Measurements from ENCODE around the gene PDCD2L.
"Not testable (repeated sequence)": the region's sequence is repeated elsewhere in the genome, so short reads cannot be mapped to it uniquely, and the experiment has no call there.

Gene PDCD2L

GRCh38 chr19:34375598-34375997 is 28.6 kb upstream of the PDCD2L start:
- no peak for DNase-seq

- no peak for DNase-seq
Observed at GRCh38 chr19:34380639-34381241, 23.5 kb upstream of the PDCD2L start.

- DNase-seq = no peak
Observed at GRCh38 chr19:34381399-34382251, 22.6 kb upstream of the PDCD2L start.

GRCh38 chr19:34382471-34382870 is 21.7 kb upstream of the PDCD2L start:
- DNase-seq = no peak

- no peak for DNase-seq
Observed at GRCh38 chr19:34383599-34383998, 20.6 kb upstream of the PDCD2L start.

GRCh38 chr19:34386645-34387445 is 17.4 kb upstream of the PDCD2L start:
- no peak for DNase-seq

DNA sequence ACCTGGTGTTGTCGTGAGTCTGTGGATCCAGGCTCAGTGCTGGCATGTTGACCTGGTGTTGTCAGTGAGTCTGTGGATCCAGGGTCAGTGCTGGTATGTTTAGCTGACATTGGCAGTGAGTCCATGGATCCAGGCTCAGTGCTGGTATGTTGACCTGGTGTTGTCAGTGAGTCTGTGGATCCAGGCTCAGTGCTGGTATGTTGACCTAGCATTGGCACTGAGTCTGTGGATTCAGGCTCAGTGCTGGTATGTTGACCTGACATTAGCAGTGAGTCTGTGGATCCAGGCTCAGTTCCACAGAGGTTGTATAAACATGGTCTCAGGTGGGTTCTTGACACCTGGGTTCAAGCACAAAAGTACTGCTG is 16.8 kb upstream of the PDCD2L start:
- no peak for DNase-seq

DNA sequence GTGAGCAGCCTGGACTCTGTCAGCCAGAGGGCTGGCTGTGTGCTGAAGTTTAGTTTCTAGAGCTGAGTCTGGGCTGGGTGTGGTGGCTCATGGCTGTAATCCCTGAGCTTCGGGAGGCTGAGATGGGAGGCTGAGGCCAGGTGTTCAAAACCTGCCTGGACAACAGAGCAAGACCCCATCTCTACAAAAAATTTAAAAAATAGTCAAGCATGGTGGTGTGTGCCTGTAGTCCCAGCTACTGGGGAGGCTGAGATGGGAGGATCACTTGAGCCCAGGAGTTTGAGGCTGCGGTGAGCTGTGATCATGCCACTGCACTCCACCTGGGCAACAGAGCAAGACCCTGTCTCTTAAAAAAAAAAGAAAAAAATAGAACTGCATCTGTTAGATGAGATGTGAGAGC is 15.5 kb upstream of the PDCD2L start:
- DNase-seq = not testable (repeated sequence)

DNA sequence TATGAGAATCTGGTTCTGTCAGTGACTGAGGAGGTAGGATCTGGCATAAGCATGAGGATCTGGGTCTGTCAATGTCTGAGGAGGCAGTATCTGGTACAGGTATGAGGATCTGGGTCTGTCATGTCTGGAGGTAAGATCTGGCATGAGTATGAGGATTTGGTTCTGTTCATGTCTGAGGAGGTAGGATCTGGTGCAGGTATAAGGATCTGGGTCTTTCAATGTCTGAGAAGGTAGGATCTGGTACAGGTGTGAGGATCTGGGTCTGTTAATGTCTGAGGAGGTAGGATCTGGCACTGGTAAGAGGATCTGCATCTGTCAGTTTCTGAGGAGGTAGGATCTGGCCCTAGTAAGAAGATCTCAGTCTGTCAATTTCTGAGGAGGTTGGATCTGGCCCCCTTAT is 12.4 kb upstream of the PDCD2L start:
- DNase-seq = no peak

GRCh38 chr19:34393031-34393430 is 11.2 kb upstream of the PDCD2L start:
- DNase-seq = no peak

GRCh38 chr19:34393629-34394028 is 10.6 kb upstream of the PDCD2L start:
- no peak for DNase-seq

DNA sequence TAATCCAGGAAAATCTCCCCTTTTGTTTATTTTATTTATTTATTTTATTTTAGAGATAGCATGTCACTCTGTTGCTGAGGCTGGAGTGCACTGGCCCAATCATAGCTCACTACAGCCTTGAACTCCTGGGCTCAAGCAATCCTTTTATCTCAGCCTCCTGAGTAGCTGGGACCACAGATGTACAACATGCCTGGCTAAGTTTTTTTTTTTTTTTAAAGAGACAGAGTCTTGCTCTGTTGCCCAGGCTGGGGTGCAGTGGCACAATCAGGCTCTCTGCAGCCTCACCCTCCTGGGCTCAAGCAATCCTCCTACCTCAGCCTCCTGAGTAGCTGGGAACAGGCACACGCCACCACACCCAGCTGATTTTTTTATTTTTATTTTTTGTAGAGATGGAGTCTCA is 6.3 kb upstream of the PDCD2L start:
- no peak for DNase-seq

- DNase-seq = no peak
Observed at GRCh38 chr19:34399886-34400285, 4.3 kb upstream of the PDCD2L start.

DNA sequence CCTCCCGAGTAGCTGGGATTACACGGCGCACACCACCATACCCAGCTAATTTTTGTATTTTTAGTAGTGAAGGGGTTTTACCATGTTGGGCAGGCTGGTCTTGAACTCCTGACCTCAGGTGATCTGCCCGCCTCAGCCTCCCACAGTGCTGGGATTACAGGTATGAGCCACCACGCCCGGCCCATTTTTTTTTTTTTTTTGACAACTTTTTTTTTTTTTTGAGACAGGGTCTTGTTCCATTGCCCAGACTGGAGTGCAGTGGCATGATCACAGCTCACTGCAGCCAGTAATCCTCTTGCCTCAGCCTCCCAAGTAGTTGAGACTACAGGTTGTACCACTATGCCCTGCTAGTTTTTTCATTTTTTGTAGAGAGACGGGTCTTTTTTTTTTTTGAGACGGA is 3.4 kb upstream of the PDCD2L start:
- not testable (repeated sequence) for DNase-seq

DNA sequence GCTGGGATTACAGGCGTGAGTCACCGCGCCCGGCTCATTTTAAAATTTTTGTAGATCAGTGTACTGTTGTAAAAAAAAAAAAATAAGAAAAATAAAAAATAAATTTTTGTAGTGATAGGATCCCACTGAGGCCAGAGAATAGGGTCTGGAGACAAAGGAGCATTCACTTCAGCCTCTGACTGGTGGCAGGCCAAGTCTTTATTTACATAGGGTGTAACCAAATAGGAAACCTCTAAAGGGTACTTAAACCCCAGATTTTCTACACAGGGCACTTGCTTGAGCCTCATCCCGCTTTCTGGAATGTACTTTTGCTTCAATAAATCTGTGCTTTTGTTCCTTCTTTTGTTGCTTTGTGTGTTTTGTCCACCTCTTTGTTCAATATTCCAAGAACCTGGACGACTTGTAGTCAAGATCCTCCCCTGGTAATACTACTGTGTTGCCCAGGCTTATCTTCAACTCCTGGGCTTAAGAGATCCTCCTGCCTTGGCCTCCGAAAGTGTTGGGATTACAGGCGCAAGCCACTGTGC is 2.1 kb upstream of the PDCD2L start:
- DNase-seq = no peak

DNA sequence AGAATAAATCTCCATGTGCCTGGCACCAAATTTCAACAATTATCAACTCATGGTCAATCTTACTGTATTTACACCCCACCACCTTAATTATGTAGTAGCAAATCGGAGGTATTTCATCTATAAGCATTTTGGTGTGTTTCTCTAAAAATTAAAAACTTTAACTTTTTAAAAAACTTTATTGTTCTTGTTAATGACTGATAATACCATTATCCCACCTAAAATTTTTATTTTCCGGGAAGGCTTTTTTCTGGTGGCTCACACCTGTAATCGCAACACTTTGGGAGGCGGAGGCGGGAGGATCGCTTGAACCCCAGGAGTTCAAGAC is 453 bp upstream of the PDCD2L start:
- no peak for DNase-seq

DNA sequence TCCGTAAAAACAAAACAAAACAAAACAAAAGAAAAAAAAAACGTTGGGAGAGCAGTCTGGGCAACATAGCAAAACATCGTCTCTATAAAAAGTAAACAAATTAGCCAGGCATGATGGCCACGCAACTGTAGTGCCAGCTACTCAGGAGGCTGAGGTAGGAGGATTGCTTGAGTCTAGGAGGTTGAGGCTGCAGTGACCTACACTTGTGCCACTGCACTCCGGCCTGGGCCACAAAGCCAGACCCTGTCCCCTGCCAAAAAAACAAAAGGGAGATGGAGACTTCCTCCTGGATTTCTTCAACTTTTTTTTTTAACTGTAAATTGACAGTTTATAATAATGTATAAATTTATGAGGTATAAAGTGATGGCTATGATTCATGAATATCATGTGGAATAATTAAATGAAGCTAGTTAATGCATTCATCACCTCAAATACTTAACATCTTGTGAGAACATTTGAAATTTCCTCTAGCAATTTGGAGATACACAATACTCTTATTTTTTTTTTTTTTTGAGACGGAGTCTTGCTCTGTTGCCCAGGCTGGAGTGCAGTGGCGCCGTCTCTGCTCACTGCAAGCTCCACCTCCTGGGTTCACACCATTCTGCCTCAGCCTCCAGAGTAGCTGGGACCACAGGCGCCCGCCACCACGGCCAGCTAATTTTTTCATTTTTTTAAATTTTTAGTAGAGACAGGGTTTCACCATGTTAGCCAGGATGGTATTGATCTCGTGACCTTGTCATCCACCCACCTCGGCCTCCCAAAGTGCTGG is 1.9 kb downstream of the PDCD2L start:
- DNase-seq = no peak

DNA sequence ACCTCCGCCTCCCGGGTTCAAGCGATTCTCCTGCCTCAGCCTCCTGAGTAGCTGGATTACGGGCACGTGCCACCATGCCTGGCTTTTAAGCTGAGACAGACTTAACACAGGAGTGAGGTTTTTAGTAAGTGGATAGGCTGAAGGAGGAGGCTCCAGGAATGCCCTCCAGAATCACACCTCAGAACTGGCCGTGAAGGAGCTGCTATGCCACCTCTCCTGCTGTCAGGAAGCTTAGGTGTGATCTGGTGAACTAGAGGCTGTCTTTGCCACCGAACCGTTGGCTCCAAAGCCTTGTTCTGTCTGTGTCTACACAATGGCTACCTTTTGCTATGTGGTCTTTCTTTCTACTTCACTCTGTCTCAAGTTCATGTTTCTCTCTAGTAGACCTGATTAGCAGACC is 4.2 kb downstream of the PDCD2L start:
- no peak for DNase-seq

- DNase-seq = no peak
Observed at GRCh38 chr19:34409189-34410164, 5.3 kb downstream of the PDCD2L start.

- no peak for DNase-seq
Observed at GRCh38 chr19:34411216-34411615, 7.0 kb downstream of the PDCD2L start.

- DNase-seq = no peak
Observed at GRCh38 chr19:34416021-34416545, 11.9 kb downstream of the PDCD2L start.
